WTC11 (cell line): Measurements from ENCODE around the gene GALNTL6. TPM values are rescaled to one million over a fixed set of nuclear protein-coding genes. Genes with fewer than 3 reads are reported as not detected.
A peak's percentile ranks its signal among the peaks of the same experiment; 100 is the strongest.

Experiments
- ATAC-seq: fragments of 200-7000 bp; cut with Tn5 transposase; 2 replicates; pipeline ENCODE4 v1.10.0; 2021; ENCODE audit warnings: mild to moderate bottlenecking, moderate library complexity
- CTCF ChIA-PET: fragments of 300-600 bp; sonication (Branson Sonifier 250); formaldehyde crosslinking; loops from one replicate; lab custom pipeline; 2021; ENCODE audit warnings: antibody characterized with exemption; lab: Charles Lee
- POLR2A ChIA-PET: fragments of 350-600 bp; sonication (Branson Sonifier 250); formaldehyde crosslinking; loops from one replicate; lab custom pipeline; 2021; ENCODE audit warnings: antibody characterized with exemption; lab: Charles Lee
- DNase-seq: peaks from one replicate; pipeline ENCODE4 v3.0.0; 2021; ENCODE audit warnings: low spot score
- H3K27ac Mint-ChIP-seq: 2 replicates; pipeline ENCODE4 v1.8.0; 2021; ENCODE audit warnings: mixed read lengths
- H3K27me3 Mint-ChIP-seq: 2 replicates; pipeline ENCODE4 v1.8.0; 2021; ENCODE audit warnings: low read depth, mild to moderate bottlenecking, moderate library complexity, mixed read lengths
- H3K36me3 Mint-ChIP-seq: 2 replicates; pipeline ENCODE4 v1.8.0; 2021; ENCODE audit warnings: mixed read lengths
- H3K4me1 Mint-ChIP-seq: 2 replicates; pipeline ENCODE4 v1.8.0; 2022; ENCODE audit warnings: mixed read lengths
- H3K4me3 Mint-ChIP-seq: 2 replicates; pipeline ENCODE4 v1.8.0; 2021; ENCODE audit warnings: mild to moderate bottlenecking, moderate library complexity, mixed read lengths
- H3K9me3 Mint-ChIP-seq: 2 replicates; pipeline ENCODE4 v1.8.0; 2021; ENCODE audit warnings: mixed read lengths
- CREB1 ChIP-seq: sonication (generic); formaldehyde crosslinking; IDR thresholded peaks from 2 replicates; pipeline ENCODE4 v1.8.0; 2023; ENCODE audit warnings: mild to moderate bottlenecking, missing genetic modification reagents
- ESRRA ChIP-seq: sonication (generic); formaldehyde crosslinking; IDR thresholded peaks from 2 replicates; pipeline ENCODE4 v1.8.1; 2022; ENCODE audit warnings: mild to moderate bottlenecking, missing genetic modification reagents, borderline replicate concordance
- JAZF1 ChIP-seq: fragments of 250-450 bp; sonication (Bioruptor Pico); IDR thresholded peaks from 2 replicates; pipeline ENCODE4 v1.9.0; 2021; ENCODE audit warnings: moderate library complexity, mild to moderate bottlenecking, inconsistent platforms
- MXD4 ChIP-seq: fragments of 250-450 bp; sonication (Bioruptor Pico); IDR thresholded peaks from 2 replicates; pipeline ENCODE4 v1.8.0; 2021; ENCODE audit warnings: mild to moderate bottlenecking, moderate library complexity, borderline replicate concordance
- MYBL2 ChIP-seq: sonication (generic); formaldehyde crosslinking; IDR thresholded peaks from 2 replicates; pipeline ENCODE4 v1.8.1; 2023; ENCODE audit warnings: mild to moderate bottlenecking, moderate library complexity, missing genetic modification reagents
- NR1H2 ChIP-seq: sonication (generic); formaldehyde crosslinking; IDR thresholded peaks from 2 replicates; pipeline ENCODE4 v1.9.0; 2021; ENCODE audit warnings: mild to moderate bottlenecking, moderate library complexity, missing genetic modification reagents
- PRRX2 ChIP-seq: fragments of 250-450 bp; sonication (Bioruptor Pico); IDR thresholded peaks from 2 replicates; pipeline ENCODE4 v1.8.0; 2021; ENCODE audit warnings: mild to moderate bottlenecking
- RELA ChIP-seq: sonication (generic); formaldehyde crosslinking; IDR thresholded peaks from 2 replicates; pipeline ENCODE4 v1.8.1; 2022; ENCODE audit warnings: missing genetic modification reagents, mild to moderate bottlenecking, borderline replicate concordance
- RORB ChIP-seq: fragments of 250-450 bp; sonication (Bioruptor Pico); IDR thresholded peaks from 2 replicates; pipeline ENCODE4 v1.9.0; 2021; ENCODE audit warnings: mild to moderate bottlenecking
- TP53 ChIP-seq: sonication (generic); formaldehyde crosslinking; IDR thresholded peaks from 2 replicates; pipeline ENCODE4 v1.8.1; 2023; ENCODE audit warnings: mild to moderate bottlenecking, missing genetic modification reagents
- ZNF416 ChIP-seq: fragments of 250-450 bp; sonication (Bioruptor Pico); IDR thresholded peaks from 2 replicates; pipeline ENCODE4 v1.9.0; 2021; ENCODE audit warnings: mild to moderate bottlenecking, inconsistent platforms
- ZNF423 ChIP-seq: fragments of 250-450 bp; sonication (Bioruptor Pico); IDR thresholded peaks from 2 replicates; pipeline ENCODE4 v2.1.2; 2022; ENCODE audit warnings: mild to moderate bottlenecking, moderate library complexity
- ZNF671 ChIP-seq: fragments of 250-450 bp; sonication (Bioruptor Pico); IDR thresholded peaks from 2 replicates; pipeline ENCODE4 v1.8.0; 2021; ENCODE audit warnings: mild to moderate bottlenecking
- total RNA-seq: library from RNA; stranded (reverse); gene quantifications from 3 replicates; pipeline ENCODE4 v1.2.3, GENCODE V29; 2021
- TF ChIP-seq, protein P1 (sequence below): fragments of 250-450 bp; sonication (Bioruptor Pico); IDR thresholded peaks from 2 replicates; pipeline ENCODE4 v1.9.0; 2021; ENCODE audit warnings: mild to moderate bottlenecking
- TF ChIP-seq, protein P2 (sequence below): sonication (generic); formaldehyde crosslinking; conservative IDR thresholded peaks from 2 replicates; pipeline ENCODE4 v1.8.1; 2023; ENCODE audit warnings: mild to moderate bottlenecking, low read depth, missing genetic modification reagents, moderate library complexity
- TF ChIP-seq, protein P3 (sequence below): sonication (generic); formaldehyde crosslinking; IDR thresholded peaks from 2 replicates; pipeline ENCODE4 v1.8.1; 2022; ENCODE audit warnings: low read depth, mild to moderate bottlenecking, moderate library complexity, missing genetic modification reagents, borderline replicate concordance
- TF ChIP-seq, protein P4 (sequence below): sonication (generic); formaldehyde crosslinking; IDR thresholded peaks from 2 replicates; pipeline ENCODE4 v1.8.1; 2022; ENCODE audit warnings: mild to moderate bottlenecking, moderate library complexity, missing genetic modification reagents
- TF ChIP-seq, protein P5 (sequence below): sonication (generic); formaldehyde crosslinking; IDR thresholded peaks from 2 replicates; pipeline ENCODE4 v1.8.0; 2022; ENCODE audit warnings: mild to moderate bottlenecking, missing genetic modification reagents
- TF ChIP-seq, protein P6 (sequence below): sonication (generic); formaldehyde crosslinking; IDR thresholded peaks from 2 replicates; pipeline ENCODE4 v1.8.0; 2022; ENCODE audit warnings: missing genetic modification reagents

GALNTL6 gene
- total RNA-seq, 1 experiment from 2014 or later = 0.24 TPM

DNA sequence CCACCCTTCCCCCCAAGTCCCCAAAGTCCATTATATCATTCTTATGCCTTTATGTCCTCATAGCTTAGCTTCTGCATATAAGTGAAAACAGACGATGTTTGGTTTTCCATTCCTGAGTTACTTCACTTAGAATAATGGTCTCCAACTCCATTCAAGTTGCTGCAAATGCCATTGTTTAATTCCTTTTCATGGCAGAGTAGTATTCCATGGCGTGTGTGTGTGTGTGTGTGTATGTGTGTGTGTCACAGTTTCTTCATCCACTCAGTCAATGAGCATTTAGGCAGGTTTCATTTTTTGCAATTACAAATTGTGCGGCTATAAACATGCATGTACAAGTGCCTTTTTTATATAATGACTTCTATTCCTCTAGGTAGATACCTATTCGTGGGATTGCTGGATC lies 1248.0 kb downstream of the GALNTL6 start:
- Mint-ChIP-seq H3K27me3 (peaks cover 10% of the 10 kb centered on the region; the same call in 1 of the 2 replicates), H3K36me3 (peaks cover 46% of the 10 kb centered on the region)
- no peak for TF ChIP-seq ZNF671 (CRISPR knock-in tag)
- no peak for TF ChIP-seq ZNF423
- TF ChIP-seq, all 79 proteins: peak for 0
- ChIA-PET CTCF (no interaction called here), POLR2A (no interaction called here)
- DNase-seq (no peak), ATAC-seq (no peak)
- Mint-ChIP-seq H3K27ac (no peak overlapping the region), H3K9me3 (peaks cover 51% of the 10 kb centered on the region), H3K4me3 (no peak overlapping the region), H3K4me1 (peaks cover 42% of the 10 kb centered on the region)

DNA sequence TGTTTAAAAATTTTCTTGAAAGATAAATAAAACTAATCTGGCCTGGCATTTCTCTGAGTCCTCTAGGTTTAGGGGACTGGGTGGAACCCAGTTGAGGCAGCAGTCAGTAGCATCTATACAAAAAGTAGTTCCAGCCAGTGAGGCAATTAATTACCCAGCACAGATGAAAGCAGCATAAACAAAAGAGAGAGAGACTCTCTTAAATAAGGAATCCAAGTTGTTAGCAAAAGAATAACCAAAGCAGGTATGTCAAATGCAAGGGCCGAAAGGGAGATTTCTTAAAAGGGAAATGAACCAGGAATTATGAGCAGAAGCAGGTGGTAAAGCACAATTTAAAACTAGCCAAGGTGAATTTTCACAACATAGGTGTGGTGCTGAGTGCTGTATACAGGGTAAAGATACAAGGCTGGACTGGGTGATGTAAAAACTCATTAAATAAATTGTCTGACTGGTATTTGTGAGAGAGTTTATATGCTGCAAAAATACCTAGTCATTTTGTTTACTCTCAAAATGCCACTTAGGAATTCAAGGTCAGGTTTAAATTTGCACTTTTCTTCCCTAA lies 1260.8 kb downstream of the GALNTL6 start:
- peak; percentile 74 for ATAC-seq
- POLR2A ChIA-PET = interaction anchor here (1.1 kb wide), 1 partner anchor 94 kb away, joined by 3 read pairs; the partner anchor contains the start of gene GALNT7
- DNase-seq = no peak
- peaks cover 3% of the 10 kb centered on the region; the same call in 1 of the 2 replicates for H3K27me3 Mint-ChIP-seq
- H3K36me3 Mint-ChIP-seq = peaks cover 32% of the 10 kb centered on the region
- peak overlapping the region; percentile 97 for H3K27ac Mint-ChIP-seq
- CTCF ChIA-PET = interaction anchor here (0.6 to 1.1 kb wide), 4 partner anchors 14 to 159 kb away, joined by 3 to 4 read pairs (median 3); no protein-coding TSS in a partner anchor
- peak overlapping the region; percentile 35 for H3K4me3 Mint-ChIP-seq
- peaks cover 37% of the 10 kb centered on the region for H3K4me1 Mint-ChIP-seq
- peaks cover 28% of the 10 kb centered on the region for H3K9me3 Mint-ChIP-seq
- no peak for TF ChIP-seq TP53 (CRISPR knock-in tag)
- TF ChIP-seq, protein P1, sequence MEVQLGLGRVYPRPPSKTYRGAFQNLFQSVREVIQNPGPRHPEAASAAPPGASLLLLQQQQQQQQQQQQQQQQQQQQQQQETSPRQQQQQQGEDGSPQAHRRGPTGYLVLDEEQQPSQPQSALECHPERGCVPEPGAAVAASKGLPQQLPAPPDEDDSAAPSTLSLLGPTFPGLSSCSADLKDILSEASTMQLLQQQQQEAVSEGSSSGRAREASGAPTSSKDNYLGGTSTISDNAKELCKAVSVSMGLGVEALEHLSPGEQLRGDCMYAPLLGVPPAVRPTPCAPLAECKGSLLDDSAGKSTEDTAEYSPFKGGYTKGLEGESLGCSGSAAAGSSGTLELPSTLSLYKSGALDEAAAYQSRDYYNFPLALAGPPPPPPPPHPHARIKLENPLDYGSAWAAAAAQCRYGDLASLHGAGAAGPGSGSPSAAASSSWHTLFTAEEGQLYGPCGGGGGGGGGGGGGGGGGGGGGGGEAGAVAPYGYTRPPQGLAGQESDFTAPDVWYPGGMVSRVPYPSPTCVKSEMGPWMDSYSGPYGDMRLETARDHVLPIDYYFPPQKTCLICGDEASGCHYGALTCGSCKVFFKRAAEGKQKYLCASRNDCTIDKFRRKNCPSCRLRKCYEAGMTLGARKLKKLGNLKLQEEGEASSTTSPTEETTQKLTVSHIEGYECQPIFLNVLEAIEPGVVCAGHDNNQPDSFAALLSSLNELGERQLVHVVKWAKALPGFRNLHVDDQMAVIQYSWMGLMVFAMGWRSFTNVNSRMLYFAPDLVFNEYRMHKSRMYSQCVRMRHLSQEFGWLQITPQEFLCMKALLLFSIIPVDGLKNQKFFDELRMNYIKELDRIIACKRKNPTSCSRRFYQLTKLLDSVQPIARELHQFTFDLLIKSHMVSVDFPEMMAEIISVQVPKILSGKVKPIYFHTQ (CRISPR knock-in tag) = no peak
- TF ChIP-seq ZNF416 (CRISPR knock-in tag) = no peak
- no peak for TF ChIP-seq ESRRA (CRISPR knock-in tag)
- TF ChIP-seq, protein P2, sequence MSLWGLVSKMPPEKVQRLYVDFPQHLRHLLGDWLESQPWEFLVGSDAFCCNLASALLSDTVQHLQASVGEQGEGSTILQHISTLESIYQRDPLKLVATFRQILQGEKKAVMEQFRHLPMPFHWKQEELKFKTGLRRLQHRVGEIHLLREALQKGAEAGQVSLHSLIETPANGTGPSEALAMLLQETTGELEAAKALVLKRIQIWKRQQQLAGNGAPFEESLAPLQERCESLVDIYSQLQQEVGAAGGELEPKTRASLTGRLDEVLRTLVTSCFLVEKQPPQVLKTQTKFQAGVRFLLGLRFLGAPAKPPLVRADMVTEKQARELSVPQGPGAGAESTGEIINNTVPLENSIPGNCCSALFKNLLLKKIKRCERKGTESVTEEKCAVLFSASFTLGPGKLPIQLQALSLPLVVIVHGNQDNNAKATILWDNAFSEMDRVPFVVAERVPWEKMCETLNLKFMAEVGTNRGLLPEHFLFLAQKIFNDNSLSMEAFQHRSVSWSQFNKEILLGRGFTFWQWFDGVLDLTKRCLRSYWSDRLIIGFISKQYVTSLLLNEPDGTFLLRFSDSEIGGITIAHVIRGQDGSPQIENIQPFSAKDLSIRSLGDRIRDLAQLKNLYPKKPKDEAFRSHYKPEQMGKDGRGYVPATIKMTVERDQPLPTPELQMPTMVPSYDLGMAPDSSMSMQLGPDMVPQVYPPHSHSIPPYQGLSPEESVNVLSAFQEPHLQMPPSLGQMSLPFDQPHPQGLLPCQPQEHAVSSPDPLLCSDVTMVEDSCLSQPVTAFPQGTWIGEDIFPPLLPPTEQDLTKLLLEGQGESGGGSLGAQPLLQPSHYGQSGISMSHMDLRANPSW (CRISPR knock-in tag) = no peak
- TF ChIP-seq CREB1 (CRISPR knock-in tag) = no peak
- TF ChIP-seq, protein P3, sequence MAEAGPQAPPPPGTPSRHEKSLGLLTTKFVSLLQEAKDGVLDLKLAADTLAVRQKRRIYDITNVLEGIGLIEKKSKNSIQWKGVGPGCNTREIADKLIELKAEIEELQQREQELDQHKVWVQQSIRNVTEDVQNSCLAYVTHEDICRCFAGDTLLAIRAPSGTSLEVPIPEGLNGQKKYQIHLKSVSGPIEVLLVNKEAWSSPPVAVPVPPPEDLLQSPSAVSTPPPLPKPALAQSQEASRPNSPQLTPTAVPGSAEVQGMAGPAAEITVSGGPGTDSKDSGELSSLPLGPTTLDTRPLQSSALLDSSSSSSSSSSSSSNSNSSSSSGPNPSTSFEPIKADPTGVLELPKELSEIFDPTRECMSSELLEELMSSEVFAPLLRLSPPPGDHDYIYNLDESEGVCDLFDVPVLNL (CRISPR knock-in tag) = no peak
- TF ChIP-seq, protein P4, sequence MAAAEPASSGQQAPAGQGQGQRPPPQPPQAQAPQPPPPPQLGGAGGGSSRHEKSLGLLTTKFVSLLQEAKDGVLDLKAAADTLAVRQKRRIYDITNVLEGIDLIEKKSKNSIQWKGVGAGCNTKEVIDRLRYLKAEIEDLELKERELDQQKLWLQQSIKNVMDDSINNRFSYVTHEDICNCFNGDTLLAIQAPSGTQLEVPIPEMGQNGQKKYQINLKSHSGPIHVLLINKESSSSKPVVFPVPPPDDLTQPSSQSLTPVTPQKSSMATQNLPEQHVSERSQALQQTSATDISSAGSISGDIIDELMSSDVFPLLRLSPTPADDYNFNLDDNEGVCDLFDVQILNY (CRISPR knock-in tag) = no peak
- TF ChIP-seq, protein P5, sequence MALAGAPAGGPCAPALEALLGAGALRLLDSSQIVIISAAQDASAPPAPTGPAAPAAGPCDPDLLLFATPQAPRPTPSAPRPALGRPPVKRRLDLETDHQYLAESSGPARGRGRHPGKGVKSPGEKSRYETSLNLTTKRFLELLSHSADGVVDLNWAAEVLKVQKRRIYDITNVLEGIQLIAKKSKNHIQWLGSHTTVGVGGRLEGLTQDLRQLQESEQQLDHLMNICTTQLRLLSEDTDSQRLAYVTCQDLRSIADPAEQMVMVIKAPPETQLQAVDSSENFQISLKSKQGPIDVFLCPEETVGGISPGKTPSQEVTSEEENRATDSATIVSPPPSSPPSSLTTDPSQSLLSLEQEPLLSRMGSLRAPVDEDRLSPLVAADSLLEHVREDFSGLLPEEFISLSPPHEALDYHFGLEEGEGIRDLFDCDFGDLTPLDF (CRISPR knock-in tag) = no peak
- TF ChIP-seq PRRX2 = no peak
- no peak for TF ChIP-seq MXD4
- no peak for TF ChIP-seq JAZF1 (CRISPR knock-in tag)
- TF ChIP-seq NR1H2 (CRISPR knock-in tag) = no peak
- no peak for TF ChIP-seq RELA (CRISPR knock-in tag)
- TF ChIP-seq, protein P6, sequence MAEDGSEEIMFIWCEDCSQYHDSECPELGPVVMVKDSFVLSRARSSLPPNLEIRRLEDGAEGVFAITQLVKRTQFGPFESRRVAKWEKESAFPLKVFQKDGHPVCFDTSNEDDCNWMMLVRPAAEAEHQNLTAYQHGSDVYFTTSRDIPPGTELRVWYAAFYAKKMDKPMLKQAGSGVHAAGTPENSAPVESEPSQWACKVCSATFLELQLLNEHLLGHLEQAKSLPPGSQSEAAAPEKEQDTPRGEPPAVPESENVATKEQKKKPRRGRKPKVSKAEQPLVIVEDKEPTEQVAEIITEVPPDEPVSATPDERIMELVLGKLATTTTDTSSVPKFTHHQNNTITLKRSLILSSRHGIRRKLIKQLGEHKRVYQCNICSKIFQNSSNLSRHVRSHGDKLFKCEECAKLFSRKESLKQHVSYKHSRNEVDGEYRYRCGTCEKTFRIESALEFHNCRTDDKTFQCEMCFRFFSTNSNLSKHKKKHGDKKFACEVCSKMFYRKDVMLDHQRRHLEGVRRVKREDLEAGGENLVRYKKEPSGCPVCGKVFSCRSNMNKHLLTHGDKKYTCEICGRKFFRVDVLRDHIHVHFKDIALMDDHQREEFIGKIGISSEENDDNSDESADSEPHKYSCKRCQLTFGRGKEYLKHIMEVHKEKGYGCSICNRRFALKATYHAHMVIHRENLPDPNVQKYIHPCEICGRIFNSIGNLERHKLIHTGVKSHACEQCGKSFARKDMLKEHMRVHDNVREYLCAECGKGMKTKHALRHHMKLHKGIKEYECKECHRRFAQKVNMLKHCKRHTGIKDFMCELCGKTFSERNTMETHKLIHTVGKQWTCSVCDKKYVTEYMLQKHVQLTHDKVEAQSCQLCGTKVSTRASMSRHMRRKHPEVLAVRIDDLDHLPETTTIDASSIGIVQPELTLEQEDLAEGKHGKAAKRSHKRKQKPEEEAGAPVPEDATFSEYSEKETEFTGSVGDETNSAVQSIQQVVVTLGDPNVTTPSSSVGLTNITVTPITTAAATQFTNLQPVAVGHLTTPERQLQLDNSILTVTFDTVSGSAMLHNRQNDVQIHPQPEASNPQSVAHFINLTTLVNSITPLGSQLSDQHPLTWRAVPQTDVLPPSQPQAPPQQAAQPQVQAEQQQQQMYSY (CRISPR knock-in tag) = no peak
- no peak; the same call in 1 of the 2 replicates for TF ChIP-seq MYBL2 (CRISPR knock-in tag)
- no peak for TF ChIP-seq RORB (CRISPR knock-in tag)
